Urinary bladder (tissue), 4 donors: ENCODE measurements around the gene PRDX5. TPM values are rescaled to one million over a fixed set of nuclear protein-coding genes. Genes with fewer than 3 reads are reported as not detected.
A peak's percentile ranks its signal among the peaks of the same experiment; 100 is the strongest.
"Not testable (repeated sequence)": the region's sequence is repeated elsewhere in the genome, so short reads cannot be mapped to it uniquely, and the experiment has no call there.

Experiments used
- DNase-seq: peaks from one replicate; pipeline ENCODE4 v3.0.0-alpha.2; 2015; ENCODE audit errors: extremely low spot score
- H3K27ac ChIP-seq: one replicate; pipeline ENCODE4 v1.5.1; 2013; ENCODE audit warnings: low read depth, mild to moderate bottlenecking, moderate library complexity
- H3K36me3 ChIP-seq: one replicate; pipeline ENCODE4 v1.6.1; 2013; ENCODE audit warnings: mild to moderate bottlenecking, moderate library complexity; ENCODE audit not compliant: insufficient read depth
- H3K4me1 ChIP-seq: one replicate; pipeline ENCODE4 v1.6.1; 2013; ENCODE audit warnings: mild to moderate bottlenecking, moderate library complexity; ENCODE audit not compliant: insufficient read depth
- H3K4me3 ChIP-seq: one replicate; pipeline ENCODE4 v1.5.1; 2013; ENCODE audit warnings: low read depth, low read length
- WGBS: extraction: QIAGEN DNeasy Blood & Tissue Kit; methylation state at CpG from one replicate; pipeline ENCODE4 v1.1.7; 2013; 5-methylcytosine and 5-hydroxymethylcytosine counted together
- polyA plus RNA-seq: library from polyadenylated mRNA; stranded (reverse); fragments of 200-250 nt; gene quantifications from one replicate; pipeline ENCODE4 v1.2.3, GENCODE V29; 2013
- total RNA-seq: library from RNA; depleted of rRNA; stranded (reverse); fragments of >200 nt; gene quantifications from one replicate; pipeline ENCODE4 v1.2.3, GENCODE V29; 2014
- donor health status: healthy with polysubstance abuse.
- donor health status: healthy.

The PRDX5 gene
- total and polyA plus RNA-seq, 2 donors = 69.0 to 294 TPM

GRCh38 chr11:64305691-64306562 lies 12.0 kb upstream of the PRDX5 start:
- no peaks in the 10 kb centered on the region for H3K4me1 ChIP-seq
- 2% methylated on average over 71 of the region's 71 CpGs for WGBS
- peak overlapping the region; percentile 70 for H3K27ac ChIP-seq
- DNase-seq = no peak
- no peaks in the 10 kb centered on the region for H3K36me3 ChIP-seq
- peak overlapping the region; percentile 73 for H3K4me3 ChIP-seq

GRCh38 chr11:64306563-64306875 lies 11.4 kb upstream of the PRDX5 start:
- 31% methylated on average over 9 of the region's 9 CpGs for WGBS
- no peak for DNase-seq
- H3K4me3 ChIP-seq = peak overlapping the region; percentile 73
- H3K36me3 ChIP-seq = no peaks in the 10 kb centered on the region
- H3K4me1 ChIP-seq = no peaks in the 10 kb centered on the region
- H3K27ac ChIP-seq = no peak overlapping the region

- Histone ChIP-seq H3K36me3 (no peaks in the 10 kb centered on the region), H3K27ac (no peak overlapping the region), H3K4me1 (no peaks in the 10 kb centered on the region), H3K4me3 (peak overlapping the region; percentile 73)
- WGBS = 81% methylated on average over 15 of the region's 15 CpGs
- DNase-seq = no peak
Observed at GRCh38 chr11:64306876-64307622, 10.9 kb upstream of the PRDX5 start.

- not testable (repeated sequence) for DNase-seq, H3K4me3 ChIP-seq, H3K4me1 ChIP-seq, H3K27ac ChIP-seq, H3K36me3 ChIP-seq
- 96% methylated on average over 5 of the region's 5 CpGs for WGBS
Observed at GRCh38 chr11:64307795-64308194, 10.1 kb upstream of the PRDX5 start.

- Histone ChIP-seq H3K27ac (no peak overlapping the region), H3K4me3 (no peak overlapping the region), H3K4me1 (no peaks in the 10 kb centered on the region), H3K36me3 (no peaks in the 10 kb centered on the region)
- 90% methylated on average over 10 of the region's 10 CpGs for WGBS
- no peak for DNase-seq
Observed at GRCh38 chr11:64312947-64313346, 5.0 kb upstream of the PRDX5 start.

GRCh38 chr11:64313491-64314145 lies 4.3 kb upstream of the PRDX5 start:
- Histone ChIP-seq H3K4me1 (no peaks in the 10 kb centered on the region), H3K27ac (peak overlapping the region; percentile 55), H3K36me3 (no peaks in the 10 kb centered on the region), H3K4me3 (no peak overlapping the region)
- no peak for DNase-seq
- 66% methylated on average over 18 of the region's 18 CpGs for WGBS

- H3K36me3 ChIP-seq = no peaks in the 10 kb centered on the region
- no peak overlapping the region for H3K4me3 ChIP-seq
- H3K4me1 ChIP-seq = no peaks in the 10 kb centered on the region
- 76% methylated on average over 19 of the region's 19 CpGs for WGBS
- peak overlapping the region; percentile 55 for H3K27ac ChIP-seq
- no peak for DNase-seq
Observed at GRCh38 chr11:64314146-64314804, 3.6 kb upstream of the PRDX5 start.

GRCh38 chr11:64314805-64315561 lies 2.9 kb upstream of the PRDX5 start:
- Histone ChIP-seq H3K4me1 (no peaks in the 10 kb centered on the region), H3K36me3 (no peaks in the 10 kb centered on the region), H3K27ac (no peak overlapping the region), H3K4me3 (no peak overlapping the region)
- no peak for DNase-seq
- 87% methylated on average over 24 of the region's 24 CpGs for WGBS

- not testable (repeated sequence) for H3K4me3 ChIP-seq, DNase-seq, H3K4me1 ChIP-seq, H3K27ac ChIP-seq, H3K36me3 ChIP-seq
- WGBS = 75% methylated on average over 25 of the region's 25 CpGs
Observed at GRCh38 chr11:64315667-64316526, 2.0 kb upstream of the PRDX5 start.

- 7% methylated on average over 32 of the region's 32 CpGs for WGBS
- no peaks in the 10 kb centered on the region for H3K4me1 ChIP-seq
- DNase-seq = no peak
- H3K27ac ChIP-seq = peak overlapping the region; percentile 97
- peaks cover 2% of the 10 kb centered on the region for H3K36me3 ChIP-seq
- peak overlapping the region; percentile 74 for H3K4me3 ChIP-seq
Observed at GRCh38 chr11:64316672-64317324, 1.1 kb upstream of the PRDX5 start.

- Histone ChIP-seq H3K27ac (peak within 1 kb of the TSS; percentile 97), H3K4me1 (no peaks in the 10 kb centered on the region), H3K36me3 (peaks cover 2% of the 10 kb centered on the region), H3K4me3 (peak within 1 kb of the TSS; percentile 74)
- peak; percentile 98 for DNase-seq
- WGBS = under 1% methylated on average over 43 of the region's 43 CpGs
Observed at GRCh38 chr11:64317325-64317960, 478 bp upstream of the PRDX5 start, which contains the start of gene TRMT112. Gene TRMT112 (minus strand): TSS chr11:64317559. CDS start chr11:64317526, 33 bp downstream.
